HL-60 (cell line): ENCODE data around the gene MYBPC1.

Experiments used
- CTCF ChIP-seq: IDR thresholded peaks from one replicate; pipeline ENCODE4 v1.5.1; 2011; ENCODE audit warnings: low read length, control low read depth, inconsistent platforms; ENCODE audit not compliant: insufficient read depth
- POLR2AphosphoS5 ChIP-seq: IDR thresholded peaks from 2 replicates; pipeline ENCODE4 v1.6.1; 2012; ENCODE audit warnings: low read depth

GRCh38 chr12:101634724-101635123, 40.0 kb downstream of the MYBPC1 start:
- TF ChIP-seq CTCF: no peak
- TF ChIP-seq POLR2AphosphoS5: no peak
